HL-60 (cell line): ENCODE measurements around the gene SGSM1.

Source experiments
- DNase-seq, 2 experiments: peaks; one replicate each; pipeline ENCODE4 v3.0.0-alpha.2; 2010 to 2020; ENCODE audit warnings: low read depth in 1 of 2, low spot score in 1 of 2
- H3K27ac ChIP-seq: fragments of 250-450 bp; sonication (Bioruptor Pico); replicated peaks from 2 replicates; pipeline ENCODE4 v1.5.1; 2020; ENCODE audit warnings: mild to moderate bottlenecking, moderate library complexity
- H3K27me3 ChIP-seq: fragments of 250-450 bp; sonication (Bioruptor Pico); 2 replicates; pipeline ENCODE4 v1.5.1; 2021; ENCODE audit warnings: mild to moderate bottlenecking, moderate library complexity; ENCODE audit not compliant: insufficient read depth, poor library complexity, severe bottlenecking
- H3K4me3 ChIP-seq: replicated peaks from 2 replicates; pipeline ENCODE4 v1.5.1; 2011; ENCODE audit warnings: mild to moderate bottlenecking, control low read depth, low read length; ENCODE audit not compliant: insufficient read depth
- GABPA ChIP-seq: IDR thresholded peaks from 2 replicates; pipeline ENCODE4 v1.6.1; 2012; ENCODE audit warnings: low read depth
- POLR2AphosphoS5 ChIP-seq: IDR thresholded peaks from 2 replicates; pipeline ENCODE4 v1.6.1; 2012; ENCODE audit warnings: low read depth
- SPI1 ChIP-seq: IDR thresholded peaks from 2 replicates; pipeline ENCODE4 v1.6.1; 2012; ENCODE audit warnings: low read depth, mild to moderate bottlenecking, borderline replicate concordance
- TF ChIP-seq, protein P1 (sequence below): IDR thresholded peaks from one replicate; pipeline ENCODE4 v1.5.1; 2011; ENCODE audit warnings: low read length, control low read depth, inconsistent platforms; ENCODE audit not compliant: insufficient read depth
- TF ChIP-seq, protein P2 (sequence below): IDR thresholded peaks from 2 replicates; pipeline ENCODE4 v1.6.1; 2012; ENCODE audit warnings: low read depth; ENCODE audit not compliant: insufficient replicate concordance

SGSM1 gene

DNA sequence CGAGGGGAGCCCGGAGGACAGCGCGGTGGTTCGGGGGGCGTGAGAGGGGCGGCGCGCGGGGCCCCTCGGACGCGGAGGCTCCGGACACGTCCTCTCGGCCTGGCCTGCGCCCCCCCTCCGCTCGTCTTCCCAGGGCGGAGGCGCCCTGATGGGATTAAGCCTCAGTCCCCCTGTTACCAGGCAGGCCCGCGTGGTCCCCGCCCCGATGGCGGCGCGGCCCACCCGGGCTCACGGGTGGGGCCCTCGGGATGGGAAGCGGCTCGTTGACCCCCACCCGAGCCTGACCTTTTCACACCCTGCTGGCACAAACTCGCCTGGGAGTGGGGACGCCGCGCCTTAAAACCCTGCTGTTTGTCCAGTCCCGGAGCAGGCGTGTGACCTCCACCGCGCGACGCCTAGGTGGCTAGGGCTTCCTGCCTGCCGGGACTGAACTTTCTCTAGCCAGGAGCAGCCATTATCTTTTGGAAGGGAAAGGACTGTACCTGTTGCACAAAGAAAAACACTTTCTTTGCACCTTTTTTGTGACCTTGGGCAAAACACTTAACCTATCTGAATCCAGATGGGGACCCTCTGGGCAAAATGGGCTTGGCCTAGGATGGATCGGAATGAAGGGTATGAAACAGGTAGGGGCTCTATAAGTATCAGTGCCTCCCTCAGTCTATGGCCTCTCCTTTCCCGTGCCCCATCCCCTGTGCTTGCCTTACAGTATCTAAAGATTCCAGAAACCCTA lies 147.5 kb downstream of the SGSM1 start:
- H3K27ac ChIP-seq = no peak overlapping the region

DNA sequence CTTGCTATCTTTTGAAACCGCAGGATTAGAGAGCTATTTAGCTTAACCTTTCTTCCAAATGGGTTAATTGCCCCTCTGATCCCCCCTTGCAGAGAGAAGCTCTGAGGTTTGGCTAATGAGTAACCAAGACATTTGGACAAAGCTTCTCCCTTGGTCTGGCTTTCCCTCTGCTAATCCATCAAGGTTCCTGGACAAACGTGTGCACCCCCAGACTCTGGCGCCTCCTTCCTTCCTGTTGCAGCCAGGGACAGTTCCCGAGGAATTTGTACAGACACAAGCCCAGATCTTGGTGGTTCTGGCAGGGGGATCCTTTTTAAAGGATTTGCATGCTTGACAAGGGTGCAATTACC lies 148.1 kb downstream of the SGSM1 start:
- Histone ChIP-seq H3K27me3 (peaks cover 17% of the 10 kb centered on the region), H3K4me3 (no peak overlapping the region), H3K27ac (no peak overlapping the region)
- no peak for DNase-seq
- TF ChIP-seq, protein P1, sequence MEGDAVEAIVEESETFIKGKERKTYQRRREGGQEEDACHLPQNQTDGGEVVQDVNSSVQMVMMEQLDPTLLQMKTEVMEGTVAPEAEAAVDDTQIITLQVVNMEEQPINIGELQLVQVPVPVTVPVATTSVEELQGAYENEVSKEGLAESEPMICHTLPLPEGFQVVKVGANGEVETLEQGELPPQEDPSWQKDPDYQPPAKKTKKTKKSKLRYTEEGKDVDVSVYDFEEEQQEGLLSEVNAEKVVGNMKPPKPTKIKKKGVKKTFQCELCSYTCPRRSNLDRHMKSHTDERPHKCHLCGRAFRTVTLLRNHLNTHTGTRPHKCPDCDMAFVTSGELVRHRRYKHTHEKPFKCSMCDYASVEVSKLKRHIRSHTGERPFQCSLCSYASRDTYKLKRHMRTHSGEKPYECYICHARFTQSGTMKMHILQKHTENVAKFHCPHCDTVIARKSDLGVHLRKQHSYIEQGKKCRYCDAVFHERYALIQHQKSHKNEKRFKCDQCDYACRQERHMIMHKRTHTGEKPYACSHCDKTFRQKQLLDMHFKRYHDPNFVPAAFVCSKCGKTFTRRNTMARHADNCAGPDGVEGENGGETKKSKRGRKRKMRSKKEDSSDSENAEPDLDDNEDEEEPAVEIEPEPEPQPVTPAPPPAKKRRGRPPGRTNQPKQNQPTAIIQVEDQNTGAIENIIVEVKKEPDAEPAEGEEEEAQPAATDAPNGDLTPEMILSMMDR = no peak
- TF ChIP-seq GABPA = no peak
- no peak for TF ChIP-seq POLR2AphosphoS5
- TF ChIP-seq, protein P2, sequence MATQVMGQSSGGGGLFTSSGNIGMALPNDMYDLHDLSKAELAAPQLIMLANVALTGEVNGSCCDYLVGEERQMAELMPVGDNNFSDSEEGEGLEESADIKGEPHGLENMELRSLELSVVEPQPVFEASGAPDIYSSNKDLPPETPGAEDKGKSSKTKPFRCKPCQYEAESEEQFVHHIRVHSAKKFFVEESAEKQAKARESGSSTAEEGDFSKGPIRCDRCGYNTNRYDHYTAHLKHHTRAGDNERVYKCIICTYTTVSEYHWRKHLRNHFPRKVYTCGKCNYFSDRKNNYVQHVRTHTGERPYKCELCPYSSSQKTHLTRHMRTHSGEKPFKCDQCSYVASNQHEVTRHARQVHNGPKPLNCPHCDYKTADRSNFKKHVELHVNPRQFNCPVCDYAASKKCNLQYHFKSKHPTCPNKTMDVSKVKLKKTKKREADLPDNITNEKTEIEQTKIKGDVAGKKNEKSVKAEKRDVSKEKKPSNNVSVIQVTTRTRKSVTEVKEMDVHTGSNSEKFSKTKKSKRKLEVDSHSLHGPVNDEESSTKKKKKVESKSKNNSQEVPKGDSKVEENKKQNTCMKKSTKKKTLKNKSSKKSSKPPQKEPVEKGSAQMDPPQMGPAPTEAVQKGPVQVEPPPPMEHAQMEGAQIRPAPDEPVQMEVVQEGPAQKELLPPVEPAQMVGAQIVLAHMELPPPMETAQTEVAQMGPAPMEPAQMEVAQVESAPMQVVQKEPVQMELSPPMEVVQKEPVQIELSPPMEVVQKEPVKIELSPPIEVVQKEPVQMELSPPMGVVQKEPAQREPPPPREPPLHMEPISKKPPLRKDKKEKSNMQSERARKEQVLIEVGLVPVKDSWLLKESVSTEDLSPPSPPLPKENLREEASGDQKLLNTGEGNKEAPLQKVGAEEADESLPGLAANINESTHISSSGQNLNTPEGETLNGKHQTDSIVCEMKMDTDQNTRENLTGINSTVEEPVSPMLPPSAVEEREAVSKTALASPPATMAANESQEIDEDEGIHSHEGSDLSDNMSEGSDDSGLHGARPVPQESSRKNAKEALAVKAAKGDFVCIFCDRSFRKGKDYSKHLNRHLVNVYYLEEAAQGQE = no peak
- no peak for TF ChIP-seq SPI1

More for the DNA sequence above, 147.5 kb downstream of the SGSM1 start:
- Histone ChIP-seq H3K4me3 (no peak overlapping the region), H3K27me3 (peaks cover 17% of the 10 kb centered on the region)
- TF ChIP-seq SPI1 = no peak
- no peak for TF ChIP-seq POLR2AphosphoS5
- TF ChIP-seq, protein P1 = no peak
- TF ChIP-seq, protein P2 = no peak
- no peak for TF ChIP-seq GABPA
- DNase-seq = no peak

DNA sequence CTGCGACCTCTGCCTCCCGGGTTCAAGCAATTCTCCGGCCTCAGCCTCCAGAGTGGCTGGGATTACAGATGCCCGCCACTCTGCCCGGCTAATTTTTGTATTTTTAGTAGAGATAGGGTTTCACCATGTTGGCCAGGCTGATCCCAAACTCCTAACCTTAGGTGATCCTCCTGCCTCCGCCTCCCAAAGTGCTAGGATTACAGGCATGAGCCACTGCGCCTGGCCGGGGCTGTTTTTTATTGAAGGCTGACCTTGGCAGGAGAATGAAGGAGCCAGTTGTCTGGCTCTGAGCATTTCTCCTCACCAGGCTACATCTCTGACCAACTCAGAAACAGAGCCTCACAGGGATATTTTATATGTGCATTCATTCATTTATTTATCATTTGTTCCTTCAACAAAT lies 148.8 kb downstream of the SGSM1 start:
- Histone ChIP-seq H3K27ac (no peak overlapping the region), H3K27me3 (peaks cover 17% of the 10 kb centered on the region), H3K4me3 (no peak overlapping the region)
- DNase-seq = no peak
- TF ChIP-seq, protein P2 = no peak
- TF ChIP-seq POLR2AphosphoS5 = no peak
- TF ChIP-seq SPI1 = no peak
- TF ChIP-seq, protein P1 = no peak
- TF ChIP-seq GABPA = no peak
